Measurements from ENCODE around the gene ITPKA.
A peak's percentile ranks its signal among the peaks of the same experiment; 100 is the strongest.

The ITPKA gene

GRCh38 chr15:41511899-41512369 is 18.3 kb downstream of the ITPKA start:
- peak in 1 of 2 donors; percentile 36 for ATAC-seq

DNA sequence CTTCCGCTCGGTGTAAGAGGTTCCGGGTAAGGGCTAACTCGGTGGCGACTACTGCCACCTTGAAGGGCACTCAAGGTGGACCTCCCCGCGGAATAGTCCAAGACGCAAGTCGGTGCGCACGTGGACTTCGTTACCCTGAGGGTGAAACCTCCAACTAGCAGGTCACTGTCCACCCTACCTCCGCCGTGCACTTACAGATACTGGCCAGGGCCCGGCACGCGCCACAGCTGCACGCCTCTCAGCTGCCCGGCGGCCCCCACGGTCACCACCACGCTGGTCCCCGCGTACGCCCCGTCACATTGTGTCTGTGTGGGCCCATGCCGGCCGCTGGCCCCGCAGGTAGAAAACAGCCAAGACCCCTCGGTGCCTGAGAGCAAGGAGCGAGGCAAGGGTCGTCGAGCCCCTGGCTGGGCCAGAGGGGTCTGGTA is 18.9 kb downstream of the ITPKA start:
- ATAC-seq: no peak

GRCh38 chr15:41512940-41513505 is 19.3 kb downstream of the ITPKA start:
- ATAC-seq: peak; percentile 39 to 49

- ATAC-seq: peak in 1 of 2 donors; percentile 12
Observed at GRCh38 chr15:41513506-41514227, 20.0 kb downstream of the ITPKA start, which contains the start of gene LTK. LTK (minus strand) TSS chr15:41513827; CDS start chr15:41513709, 118 bp downstream.

DNA sequence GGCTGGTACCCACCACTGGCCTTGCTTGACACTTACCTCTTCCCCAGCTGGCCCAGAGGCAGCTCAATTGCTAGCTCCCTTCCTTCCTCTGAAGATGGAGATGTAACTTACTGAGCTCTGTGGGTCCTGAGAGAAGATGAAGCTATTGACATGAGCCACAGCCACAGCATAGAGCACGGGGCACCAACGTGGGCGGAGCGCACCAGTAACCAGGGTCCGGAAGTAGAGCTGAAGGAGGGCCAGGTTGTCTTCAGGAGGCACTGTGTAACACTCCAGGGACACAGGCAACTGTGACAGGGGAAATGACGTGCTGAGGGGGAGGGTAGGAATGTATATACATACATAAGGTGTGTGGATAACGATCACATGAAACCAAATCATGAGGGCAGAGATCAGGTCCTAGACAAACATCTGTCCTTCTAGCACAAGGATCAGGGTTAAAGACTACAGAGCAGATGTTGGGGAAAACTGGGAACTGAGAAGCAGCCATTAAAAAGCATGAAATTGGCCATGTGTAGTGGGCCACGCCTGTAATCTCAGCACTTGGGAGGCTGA is 24.3 kb downstream of the ITPKA start:
- no peak for ATAC-seq

- no peak for ATAC-seq
Observed at GRCh38 chr15:41520636-41521035, 27.0 kb downstream of the ITPKA start.

- ATAC-seq: no peak
Observed at GRCh38 chr15:41521614-41522013, 27.9 kb downstream of the ITPKA start.

DNA sequence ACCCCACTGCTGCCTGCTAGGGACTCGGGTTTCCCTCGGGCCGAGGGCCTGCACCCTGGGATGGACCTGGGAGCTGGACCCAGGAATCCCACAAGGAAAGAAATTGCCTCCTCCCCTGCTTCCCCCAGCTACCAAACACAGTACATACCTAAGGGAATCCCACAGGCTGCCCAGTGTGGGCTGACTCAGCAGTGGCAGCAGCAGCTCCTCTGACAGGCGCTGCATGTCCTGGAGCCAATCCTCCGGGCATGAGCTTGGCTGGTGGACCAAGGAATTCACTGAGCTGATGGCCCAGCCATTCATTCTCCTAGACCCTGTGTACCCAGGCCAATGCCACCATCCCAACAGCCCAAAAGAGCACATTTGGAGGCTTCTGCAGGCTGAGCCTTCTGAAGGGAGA is 29.4 kb downstream of the ITPKA start:
- ATAC-seq: no peak

DNA sequence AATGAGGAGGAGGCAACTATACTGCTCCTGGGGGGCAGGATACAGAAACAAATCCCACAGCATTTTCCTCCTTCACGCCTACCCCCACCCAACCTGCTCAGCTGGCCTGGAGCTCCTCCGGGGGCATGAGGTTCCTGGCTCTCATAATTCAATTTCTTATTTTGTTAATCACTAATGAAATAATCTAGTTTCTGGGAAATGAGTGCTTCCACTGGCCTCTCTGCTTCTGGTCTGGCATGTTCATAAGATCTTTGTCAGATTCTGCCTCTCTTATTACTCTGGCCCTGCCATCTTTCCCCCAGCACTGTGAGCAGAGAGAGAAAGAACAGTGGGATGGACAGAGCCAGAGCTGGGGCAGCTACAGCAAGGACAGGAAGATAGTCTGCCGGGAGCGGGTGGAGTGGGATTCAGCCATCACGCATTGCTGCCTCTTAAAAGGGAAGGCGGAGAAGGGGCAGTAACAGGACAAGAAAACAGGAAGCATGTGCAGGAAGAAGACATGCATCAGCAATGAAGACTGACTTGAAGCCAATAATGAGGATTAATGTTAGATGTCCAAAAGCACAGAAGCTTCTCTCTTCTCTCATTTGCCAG is 36.8 kb downstream of the ITPKA start:
- no peak for ATAC-seq

- no peak for ATAC-seq
Observed at GRCh38 chr15:41535544-41535943, 41.9 kb downstream of the ITPKA start.

- ATAC-seq: no peak
Observed at GRCh38 chr15:41536866-41537265, 43.2 kb downstream of the ITPKA start.

DNA sequence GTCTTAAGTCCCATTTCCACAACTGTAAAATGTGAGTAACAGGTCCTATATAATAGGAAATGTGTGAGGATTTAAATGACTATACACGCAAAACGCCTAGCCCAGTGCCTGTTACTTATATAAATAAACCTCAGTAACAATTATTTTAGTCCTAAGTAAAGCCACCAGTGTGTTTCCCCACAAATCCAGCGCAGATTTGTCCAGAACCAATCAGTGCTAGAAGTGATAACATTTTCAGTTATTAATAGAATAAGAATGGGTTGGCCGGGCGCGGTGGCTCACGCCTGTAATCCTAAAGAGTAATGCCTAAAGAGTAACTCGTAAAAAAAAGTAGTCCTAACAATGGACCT is 49.8 kb downstream of the ITPKA start:
- peak in 1 of 2 donors; percentile 8 for ATAC-seq

DNA sequence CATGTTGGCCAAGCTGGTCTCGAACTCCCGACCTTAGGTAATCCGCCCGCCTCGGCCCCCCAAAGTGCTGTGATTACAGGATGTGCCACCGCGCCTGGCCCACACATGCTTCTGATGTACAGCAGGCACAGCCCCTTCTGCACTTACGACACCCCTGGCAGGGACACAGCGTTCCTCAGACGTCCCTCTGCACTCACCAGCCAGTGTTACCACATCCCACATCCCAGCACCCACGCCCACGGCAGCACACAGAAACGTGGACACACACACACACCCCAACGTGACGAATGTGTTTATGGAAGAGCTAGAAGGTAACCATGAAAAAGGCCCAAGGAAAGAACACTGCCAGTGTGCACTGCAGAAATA is 51.0 kb downstream of the ITPKA start:
- no peak for ATAC-seq

GRCh38 chr15:41545218-41545617 is 51.5 kb downstream of the ITPKA start:
- no peak for ATAC-seq

DNA sequence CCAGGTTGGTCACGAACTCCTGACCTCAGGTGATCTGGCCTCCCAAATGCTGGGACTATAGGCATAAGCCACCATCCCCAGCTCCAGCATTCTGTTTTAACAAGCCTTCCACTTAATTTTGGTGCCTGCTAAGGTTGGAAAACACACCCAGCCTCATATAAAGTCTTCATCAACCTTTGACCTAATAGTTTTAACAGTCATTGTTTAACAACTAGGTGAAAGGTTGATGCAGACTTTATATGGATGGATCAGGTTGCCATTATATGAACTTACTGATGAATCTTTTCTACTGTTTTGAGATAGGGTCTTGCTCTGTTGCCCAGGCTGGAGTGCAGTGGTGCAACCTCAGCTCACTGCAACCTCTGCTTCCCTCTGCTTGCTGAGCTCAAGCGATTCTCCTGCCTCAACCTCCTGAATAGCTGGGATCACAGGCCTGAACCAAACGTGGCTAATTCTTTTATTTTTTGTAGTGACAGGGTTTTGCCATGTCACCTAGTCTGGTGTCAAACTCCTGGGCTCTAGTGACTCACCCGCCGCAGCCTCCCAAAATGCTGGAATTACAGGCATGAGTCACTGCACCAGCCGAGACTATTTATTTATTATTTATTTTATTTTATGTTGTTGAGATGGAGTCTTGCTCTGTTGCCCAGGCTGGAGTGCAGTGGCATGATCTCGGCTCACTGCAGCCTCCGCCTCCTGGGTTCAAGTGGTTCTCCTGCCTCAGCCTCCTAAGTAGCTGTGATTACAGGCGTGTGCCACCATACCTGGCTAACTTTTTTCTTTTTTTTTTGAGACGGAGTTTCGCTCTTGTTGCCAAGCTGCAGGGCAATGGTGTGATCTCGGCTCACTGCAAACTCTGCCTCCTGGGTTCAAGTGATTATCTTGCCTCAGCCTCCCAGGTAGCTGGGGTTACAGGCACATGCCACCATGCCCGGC is 53.4 kb downstream of the ITPKA start:
- ATAC-seq: no peak

DNA sequence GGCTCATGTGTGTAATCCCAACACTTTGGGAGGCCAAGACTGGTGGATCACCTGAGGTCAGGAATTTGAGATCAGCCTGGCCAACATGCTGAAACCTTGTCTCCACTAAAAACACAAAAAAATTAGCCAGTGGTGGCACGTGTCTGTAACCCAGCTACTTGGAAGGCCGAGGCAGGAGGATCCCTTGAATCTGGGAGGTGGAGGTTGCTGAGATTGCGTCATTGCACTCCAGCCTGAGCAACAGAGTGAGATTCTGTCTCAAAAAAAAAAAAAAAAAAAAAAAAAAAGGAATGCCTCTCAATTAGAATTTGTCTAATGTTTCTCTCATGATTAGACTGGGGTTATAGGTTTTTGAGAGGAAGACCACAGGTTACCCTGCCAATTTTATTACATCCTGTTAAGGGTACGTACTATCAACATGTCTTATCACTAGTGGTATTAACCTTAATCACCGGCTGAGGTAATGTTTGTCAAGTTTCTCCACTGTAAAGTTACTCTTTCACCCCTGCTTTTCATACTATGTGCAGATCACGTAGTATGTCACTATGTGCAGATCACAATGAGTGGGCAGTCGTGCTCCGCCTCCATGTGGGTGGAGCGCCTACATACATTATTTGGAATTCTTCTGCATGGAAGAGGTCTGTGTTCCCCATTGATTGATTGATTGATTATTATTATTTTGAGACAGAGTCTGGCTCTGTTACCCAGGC is 56.5 kb downstream of the ITPKA start:
- ATAC-seq: no peak

Measured in activated CD4-positive, CD25-positive, alpha-beta regulatory T cell treated with anti-CD3 and anti-CD28 coated beads, Interleukin-2, amount 50 U/mL, for 24 hours (primary cell).